Heart right ventricle (tissue), 16 donors: ENCODE measurements around the gene C2CD4A. TPM values are rescaled to one million over a fixed set of nuclear protein-coding genes. Genes with fewer than 3 reads are reported as not detected.

Experiments used
- ATAC-seq, 8 donors: fragments of 200-7000 bp; cut with Tn5 transposase; one replicate each; pipeline ENCODE4 v1.9.1; 2020; ENCODE audit warnings: mild to moderate bottlenecking in 8 of 8, moderate library complexity in 8 of 8, moderate number of reproducible peaks in 1 of 8
- DNase-seq, 2 donors: peaks; one replicate each; pipeline ENCODE4 v3.0.0-alpha.2; 2020
- H3K27ac ChIP-seq, 10 donors: fragments of 200-600 bp; sonication (generic) in 2 of 10; one replicate each; pipeline versions ENCODE4 v1.5.0 to v1.8.0; 2020 to 2022; ENCODE audit warnings: mild to moderate bottlenecking in 3 of 10
- H3K27me3 ChIP-seq, 7 donors: fragments of 200-600 bp; one replicate each; pipeline ENCODE4 v1.8.0; 2021 to 2022; ENCODE audit warnings: mild to moderate bottlenecking in 2 of 7
- H3K36me3 ChIP-seq, 9 donors: fragments of 200-600 bp; sonication (generic) in 1 of 9; one replicate each; pipeline versions ENCODE4 v1.5.0 to v1.8.0; 2020 to 2022; ENCODE audit warnings: mild to moderate bottlenecking in 2 of 9
- H3K4me1 ChIP-seq, 9 donors: fragments of 200-600 bp; sonication (generic) in 1 of 9; one replicate each; pipeline versions ENCODE4 v1.5.0 to v1.8.0; 2020 to 2022; ENCODE audit warnings: mild to moderate bottlenecking in 4 of 9
- H3K4me3 ChIP-seq, 10 donors: fragments of 200-600 bp; sonication (generic) in 2 of 10; one replicate each; pipeline versions ENCODE4 v1.5.0 to v1.8.0; 2020 to 2022; ENCODE audit warnings: mild to moderate bottlenecking in 7 of 10, moderate library complexity in 2 of 10
- H3K9me3 ChIP-seq, 11 donors: fragments of 200-600 bp in 10 of 11; sonication (generic) in 2 of 11; one replicate each; pipeline versions ENCODE4 v1.5.0 to v1.8.0; 2013 to 2022; ENCODE audit warnings: mild to moderate bottlenecking in 2 of 11, control low read depth in 1 of 11, moderate library complexity in 1 of 11
- CTCF ChIP-seq, 9 donors: fragments of 200-600 bp; sonication (generic) in 2 of 9; IDR thresholded peaks; one replicate each; pipeline versions ENCODE4 v1.5.0 to v1.8.0; 2021 to 2022; ENCODE audit warnings: antibody characterized with exemption in 9 of 9, mild to moderate bottlenecking in 5 of 9, moderate library complexity in 1 of 9
- WGBS, 2 donors: extraction: QIAGEN DNeasy Blood & Tissue Kit; methylation state at CpG; one replicate each; pipeline ENCODE4 v1.1.7; 2013; ENCODE audit warnings: inconsistent platforms in 1 of 2; 5-methylcytosine and 5-hydroxymethylcytosine counted together
- intact Hi-C, 10 donors: fragments of 100-400 bp; cut with DNase I; formaldehyde crosslinking; loops; one replicate each; pipeline versions ENCODE4 v1.11.1 to v1.14.2; 2022
- polyA plus RNA-seq, 2 donors: library from polyadenylated mRNA; stranded (reverse); fragments of 200-250 nt; gene quantifications; one replicate each; pipeline ENCODE4 v1.2.3, GENCODE V29; 2013
- total RNA-seq, 10 donors: library from RNA; stranded (reverse); fragmentation: NEBNext Ultra II Directional in 3 of 10; extraction: Animal tissue kit (Norgen Biotek cat#: 25700) in 3 of 10; gene quantifications; one replicate each; pipeline versions ENCODE4 v1.2.1 to v1.2.4, GENCODE V29; 2021 to 2023
- donor health status: Arrhythmogenic right ventricular cardiomyopathy.
- donor health status: ischemic (EF 13 %, LVEDD 7.1; RV severe dilation, severe dysfunction).
- donor health status: healthy with polysubstance abuse.
- donor health status: DM: no; HTN: yes; CAD: no.
- donor health status: DM: no; HTN: no; CAD: no.
- donor health status: ischemic (EF 25% LVEDD 6.9; RV normal size, moderate dysfunction).
- donor health status: ischemic (EF 25% LVEDD 5.7; RV mildly dilated, moderate dysfunction).
- donor health status: healthy.
- donor health status: DM: yes; HTN: yes; CAD: no.
- donor health status: Ischemic cardiomyopathy.
- donor health status: ischemic (EF 35%, LVEDD 5.7; RV mildly dilated, moderate dysfunction).
- donor health status: nonischemic (EF 11% LVEDD 7.7; RV severe dilation, severe dysfunction).
- donor health status: DM: yes; HTN: yes; CAD: no.
- donor health status: PGD.
- donor health status: ischemic (EF 29% LVEDD 5.4; RV normal size, mild dysfunction).
- donor health status: nonischemic (EF 23%, LVEDD 6.1; RV moderate dilation, normal function).

Gene C2CD4A
- total and polyA plus RNA-seq, 12 donors: 0.01 to 0.25 TPM; not detected in 10

DNA sequence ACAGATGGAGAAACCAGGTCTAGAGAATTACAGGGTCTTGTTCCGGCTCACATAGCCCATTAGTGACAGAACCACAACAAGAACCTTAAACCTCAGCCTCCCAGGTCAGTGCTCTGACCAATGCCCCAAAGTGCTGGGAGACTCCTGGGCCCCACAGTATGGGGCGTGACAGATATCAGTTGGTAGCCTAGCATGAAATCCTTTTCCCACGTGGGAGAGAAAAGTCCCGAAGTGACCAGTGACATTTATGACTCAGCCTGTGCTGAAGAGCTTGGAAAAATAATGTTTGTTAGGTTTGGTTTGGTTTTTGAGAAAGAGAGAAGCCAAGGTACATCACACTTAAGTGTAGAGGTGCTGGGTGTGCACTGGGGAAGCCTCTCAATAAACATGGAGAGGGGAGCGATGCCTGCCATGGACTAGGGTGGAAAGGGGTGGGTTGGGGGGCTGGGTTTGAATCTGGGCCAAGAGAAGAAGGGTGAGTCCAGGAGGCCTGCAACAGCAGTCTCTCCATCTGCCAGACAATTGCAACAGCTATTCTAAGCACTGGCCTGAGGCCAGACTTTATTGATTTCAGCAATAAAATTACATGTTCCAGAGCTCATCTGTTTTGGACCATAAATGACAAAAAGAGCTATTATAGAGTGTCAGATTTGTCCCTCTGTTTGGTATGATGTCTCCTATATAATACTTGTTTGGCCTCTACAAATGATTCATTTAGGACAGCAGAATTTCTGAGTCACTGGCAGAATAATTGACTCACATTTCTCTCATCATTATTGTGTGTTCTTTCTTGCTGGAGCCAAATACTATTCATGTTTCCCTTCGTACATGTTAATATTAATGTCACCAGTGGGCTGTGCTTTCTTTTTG lies 43.4 kb downstream of the C2CD4A start:
- DNase-seq (no peak), ATAC-seq (peak in 4 of 8 donors; percentile 21 to 68 (median 48))
- WGBS, 2 donors: 53 to 56% methylated on average over 6 of the region's 6 CpGs
- intact Hi-C loops: no loop called here
- Histone ChIP-seq H3K27ac (peak overlapping the region in 2 of 10 donors; percentile 28 to 51), H3K36me3 (no peaks in the 10 kb centered on the region), H3K4me1 (peaks cover 0 to 35% (median 16%) of the 10 kb centered on the region in 9 donors), H3K27me3 (no peaks in the 10 kb centered on the region), H3K9me3 (no peaks in the 10 kb centered on the region), H3K4me3 (no peak overlapping the region)
- no peak for TF ChIP-seq CTCF (IDR thresholded peaks at IDR 0.05)

- Histone ChIP-seq H3K36me3 (no peaks in the 10 kb centered on the region), H3K4me3 (no peak overlapping the region), H3K9me3 (no peaks in the 10 kb centered on the region), H3K27me3 (no peaks in the 10 kb centered on the region), H3K27ac (no peak overlapping the region), H3K4me1 (peaks cover 0 to 35% (median 16%) of the 10 kb centered on the region in 9 donors)
- DNase-seq (no peak), ATAC-seq (no peak)
- no peak for TF ChIP-seq CTCF (IDR thresholded peaks at IDR 0.05)
- intact Hi-C loops: no loop called here
- WGBS, 2 donors: 75 to 87% methylated on average over 4 of the region's 4 CpGs
These were observed 45.3 kb downstream of the C2CD4A start for GRCh38 chr15:62112081-62112480.

- intact Hi-C loops: no loop called here
- no peak for TF ChIP-seq CTCF (IDR thresholded peaks at IDR 0.05)
- WGBS, 2 donors: 82% methylated on average over 11 of the region's 11 CpGs
These were observed 46.1 kb downstream of the C2CD4A start for GRCh38 chr15:62112616-62113593.

DNA sequence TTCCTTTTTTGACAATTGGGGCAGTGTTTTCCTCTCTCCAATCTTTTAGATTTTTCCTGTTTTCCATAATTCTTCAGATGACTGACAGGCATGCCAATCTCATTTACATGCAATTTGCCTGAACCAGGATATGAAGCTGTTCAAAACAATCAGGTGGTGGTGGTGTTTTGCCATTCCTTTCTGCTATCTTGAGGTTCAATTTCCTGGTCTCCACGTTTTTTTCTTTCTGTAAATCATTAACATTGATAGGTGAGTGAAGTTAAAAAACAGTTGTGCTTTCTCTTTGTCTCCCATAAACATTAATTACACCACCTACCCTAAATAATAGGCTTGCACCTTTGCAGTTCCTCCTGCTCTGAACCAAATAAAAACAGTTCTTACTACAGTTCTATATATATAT lies 49.1 kb downstream of the C2CD4A start:
- no peak for ATAC-seq
- intact Hi-C loops: loop anchor here in 1 of 10 donors (5.0 kb wide), 1 partner anchor 54 kb away; the partner anchor contains the start of gene VPS13C
- H3K4me3 ChIP-seq: no peak overlapping the region
- no peak for DNase-seq
- H3K36me3 ChIP-seq: no peaks in the 10 kb centered on the region
- TF ChIP-seq CTCF (IDR thresholded peaks at IDR 0.05): no peak
- no peaks in the 10 kb centered on the region for H3K9me3 ChIP-seq
- H3K27me3 ChIP-seq: no peaks in the 10 kb centered on the region
- H3K27ac ChIP-seq: no peak overlapping the region
- 50 to 59% methylated on average over 1 of the region's 1 CpG for WGBS, 2 donors
- peaks cover 0 to 30% (median 15%) of the 10 kb centered on the region in 9 donors for H3K4me1 ChIP-seq

More at GRCh38 chr15:62112616-62113593, 46.1 kb downstream of the C2CD4A start:
- no peak overlapping the region for H3K4me3 ChIP-seq
- no peaks in the 10 kb centered on the region for H3K27me3 ChIP-seq
- H3K27ac ChIP-seq: peak overlapping the region in 1 of 10 donors; percentile 10
- ATAC-seq (peak in 4 of 8 donors; percentile 16 to 72 (median 58)), DNase-seq (no peak)
- peaks cover 0 to 27% (median 12%) of the 10 kb centered on the region in 9 donors for H3K4me1 ChIP-seq
- no peaks in the 10 kb centered on the region for H3K36me3 ChIP-seq
- no peaks in the 10 kb centered on the region for H3K9me3 ChIP-seq
